Adrenal gland (tissue), 19 donors: ENCODE results near the gene KRT37. TPM values are rescaled to one million over a fixed set of nuclear protein-coding genes. Genes with fewer than 3 reads are reported as not detected.

Experiments
- DNase-seq, 7 donors: peaks; one replicate each; pipeline ENCODE4 v3.0.0-alpha.2; 2019 to 2020
- H3K27ac ChIP-seq, 5 donors: fragments of 200-600 bp; sonication (generic) in 4 of 5; 1 replicate in 3 of 5; 2 replicates in 2 of 5; pipeline versions ENCODE4 v1.5.1 to v1.8.0; 2016 to 2020; ENCODE audit warnings: mild to moderate bottlenecking in 1 of 5
- H3K27me3 ChIP-seq: fragments of 200-600 bp; 2 replicates; pipeline ENCODE4 v1.8.0; 2021
- H3K36me3 ChIP-seq, 2 donors: fragments of 200-600 bp; replicated peaks in 1 of 2; 1 replicate in 1 of 2; 2 replicates in 1 of 2; pipeline versions ENCODE4 v1.5.1 to v1.8.0; 2018 to 2022
- H3K4me1 ChIP-seq, 2 donors: fragments of 200-600 bp; replicated peaks in 1 of 2; 1 replicate in 1 of 2; 2 replicates in 1 of 2; pipeline versions ENCODE4 v1.5.1 to v1.8.0; 2018 to 2021
- H3K4me3 ChIP-seq, 4 donors: fragments of 200-600 bp; sonication (generic) in 3 of 4; one replicate each; pipeline ENCODE4 v1.5.1; 2016 to 2018
- H3K9me3 ChIP-seq, 3 donors: fragments of 200-600 bp; sonication (generic) in 1 of 3; replicated peaks in 1 of 3; 1 replicate in 2 of 3; 2 replicates in 1 of 3; pipeline versions ENCODE4 v1.5.1 to v1.8.0; 2016 to 2021
- CTCF ChIP-seq, 6 experiments: fragments of 450-650 bp in 4 of 6; fragments of 200-600 bp in 2 of 6; sonication (generic) in 1 of 6; IDR thresholded peaks; 1 replicate in 5 of 6; 2 replicates in 1 of 6; pipeline versions ENCODE4 v1.5.1 to v1.8.0; 2016 to 2021; ENCODE audit warnings: antibody characterized with exemption in 6 of 6, mild to moderate bottlenecking in 2 of 6, moderate library complexity in 1 of 6
- POLR2A ChIP-seq, 2 donors: fragments of 450-650 bp; IDR thresholded peaks; one replicate each; pipeline ENCODE4 v1.6.1; 2017; ENCODE audit warnings: antibody characterized with exemption in 2 of 2, mild to moderate bottlenecking in 2 of 2, moderate library complexity in 1 of 2
- WGBS, 4 donors: extraction: QIAGEN DNeasy Blood & Tissue Kit in 2 of 4; methylation state at CpG; one replicate each; pipeline versions ENCODE4 v1.1.5 to v1.1.7; 2013 to 2017; 5-methylcytosine and 5-hydroxymethylcytosine counted together
- intact Hi-C, 2 donors: fragments of 100-400 bp; cut with DNase I; formaldehyde crosslinking; loops; one replicate each; pipeline versions ENCODE4 v1.14.1 to v1.15.0; 2022 to 2023
- long read RNA-seq, 10 donors: library from polyadenylated mRNA in 3 of 10; unstranded in 2 of 10; stranded (forward) in 1 of 10; transcript quantifications; one replicate each; pipeline ENCODE4 v2.0.0 and lab custom pipeline, GENCODE V29; 2021 to 2026
- polyA plus RNA-seq, 3 donors: library from polyadenylated mRNA; stranded (reverse); fragments of 200-250 nt in 2 of 3; fragments of 350-450 nt in 1 of 3; fragmentation: Illumina TruSeq in 1 of 3; extraction: RNeasy Lipid Tissue Mini Kit (QIAGEN cat#74804) in 1 of 3; gene quantifications; one replicate each; pipeline ENCODE4 v1.2.3, GENCODE V29; 2013 to 2014
- total RNA-seq, 9 donors: library from RNA; depleted of rRNA in 4 of 9; stranded (reverse); fragments of >200 nt in 4 of 9; fragments of 120-200 nt in 1 of 9; fragmentation: NEBNext Ultra II Directional in 1 of 9; extraction: Animal tissue kit (Norgen Biotek cat#: 25700) in 1 of 9; gene quantifications; one replicate each; pipeline versions ENCODE4 v1.1.0 to v1.2.4, GENCODE V29; 2013 to 2023
- donor health status: healthy with polysubstance abuse.
- donor health status: Bipolar disorder and iron deficiency.
- donor health status: DM: yes; HTN: yes; CAD: no.
- donor health status: DM: no; HTN: no; CAD: no.
- donor health status: DM: no; HTN: no; CAD: no.
- donor health status: DM: yes; HTN: yes; CAD: no.

Gene KRT37
- total RNA-seq = not detected
- not detected for polyA plus RNA-seq
- long read RNA-seq, donor 1 = 0 reads
- long read RNA-seq, donor 2 = 0 reads
- long read RNA-seq, donor 3 = 0 reads
- long read RNA-seq, donor 4 = 0 reads
- long read RNA-seq, donor 5 = 0 reads
- long read RNA-seq, donor 6 = 0 reads
- long read RNA-seq, donor 7 = 0 reads
- long read RNA-seq, donor 8 = 0 reads
- long read RNA-seq, donor 9 = 0 reads
- long read RNA-seq, donor 10 = 0 reads

GRCh38 chr17:41424111-41424635 is at the start of gene KRT37:
TSS of gene KRT37 (minus strand) at chr17:41424585. CDS start at chr17:41424523, 62 bp downstream.
- 88 to 94% (median 92%) methylated on average over 5 to 13 of the region's 13 CpGs for whole genome bisulfite sequencing, 4 donors
- no peaks in the 10 kb centered on the region for H3K4me1 ChIP-seq
- H3K36me3 ChIP-seq = no peaks in the 10 kb centered on the region
- H3K9me3 ChIP-seq = no peaks in the 10 kb centered on the region
- H3K27me3 ChIP-seq = no peaks in the 10 kb centered on the region
- H3K4me3 ChIP-seq = no peak within 1 kb of the TSS
- TF ChIP-seq CTCF (IDR thresholded peaks at IDR 0.05) (no peak), POLR2A (IDR thresholded peaks at IDR 0.05) (no peak)
- intact Hi-C loops = no loop called here
- H3K27ac ChIP-seq = no peak within 1 kb of the TSS
- no peak for DNase-seq

- no peak overlapping the region for H3K4me3 ChIP-seq
- H3K27ac ChIP-seq = no peak overlapping the region
- no peaks in the 10 kb centered on the region for H3K9me3 ChIP-seq
- no peak for DNase-seq
- H3K4me1 ChIP-seq = no peaks in the 10 kb centered on the region
- no peaks in the 10 kb centered on the region for H3K27me3 ChIP-seq
- H3K36me3 ChIP-seq = no peaks in the 10 kb centered on the region
- intact Hi-C loops = no loop called here
- TF ChIP-seq POLR2A (IDR thresholded peaks at IDR 0.05) = no peak
Measured at GRCh38 chr17:41468346-41468745, 44.0 kb upstream of the KRT37 start.

- Histone ChIP-seq H3K4me1 (no peaks in the 10 kb centered on the region), H3K36me3 (no peaks in the 10 kb centered on the region), H3K4me3 (no peak overlapping the region), H3K27ac (no peak overlapping the region), H3K27me3 (no peaks in the 10 kb centered on the region), H3K9me3 (no peaks in the 10 kb centered on the region)
- TF ChIP-seq POLR2A (IDR thresholded peaks at IDR 0.05) (no peak), CTCF (IDR thresholded peaks at IDR 0.05) (no peak)
- DNase-seq = no peak
- intact Hi-C loops = no loop called here
- WGBS, 4 donors = 62 to 80% (median 66%) methylated on average over 4 of the region's 4 CpGs
Measured at GRCh38 chr17:41467561-41467960, 43.2 kb upstream of the KRT37 start.

- TF ChIP-seq POLR2A (IDR thresholded peaks at IDR 0.05) (no peak), CTCF (IDR thresholded peaks at IDR 0.05) (no peak)
- H3K27me3 ChIP-seq = no peaks in the 10 kb centered on the region
- no peaks in the 10 kb centered on the region for H3K36me3 ChIP-seq
- H3K27ac ChIP-seq = no peak within 1 kb of the TSS
- intact Hi-C loops = no loop called here
- no peak for DNase-seq
- H3K4me1 ChIP-seq = no peaks in the 10 kb centered on the region
- WGBS, 4 donors = 83 to 94% (median 91%) methylated on average over 6 to 14 of the region's 14 CpGs
- no peak within 1 kb of the TSS for H3K4me3 ChIP-seq
- H3K9me3 ChIP-seq = no peaks in the 10 kb centered on the region
Measured at GRCh38 chr17:41466988-41467387, 42.6 kb upstream of the KRT37 start, which contains the start of gene KRT32. TSS of gene KRT32 (minus strand) at chr17:41467386. CDS start at chr17:41467325, 61 bp downstream.

- H3K27ac ChIP-seq = no peak overlapping the region
- H3K9me3 ChIP-seq = no peaks in the 10 kb centered on the region
- no peak for TF ChIP-seq POLR2A (IDR thresholded peaks at IDR 0.05)
- peak in 6 of 7 donors; percentile 33 to 65 (median 47) for DNase-seq
- intact Hi-C loops = no loop called here
- no peak overlapping the region for H3K4me3 ChIP-seq
- 37 to 56% (median 39%) methylated on average over 5 to 6 of the region's 6 CpGs for WGBS, 4 donors
- H3K36me3 ChIP-seq = no peaks in the 10 kb centered on the region
- no peaks in the 10 kb centered on the region for H3K27me3 ChIP-seq
- no peaks in the 10 kb centered on the region for H3K4me1 ChIP-seq
Measured at GRCh38 chr17:41464682-41465081, 40.3 kb upstream of the KRT37 start.
